Activated CD8-positive, alpha-beta T cell treated with anti-CD3 and anti-CD28 coated beads for 36 hours (primary cell): Measurements from ENCODE around the gene SPRYD3. TPM values are rescaled to one million over a fixed set of nuclear protein-coding genes. Genes with fewer than 3 reads are reported as not detected.

Experiments
- ATAC-seq: fragments of 200-7000 bp; cut with Tn5 transposase; one replicate; pipeline ENCODE4 v1.10.0; 2021; ENCODE audit warnings: mild to moderate bottlenecking, moderate library complexity
- CTCF ChIA-PET: fragments of 350-600 bp; sonication (Branson Sonifier 250); formaldehyde crosslinking; loops from one replicate; lab custom pipeline; 2021; ENCODE audit warnings: antibody characterized with exemption; lab: Charles Lee
- POLR2A ChIA-PET: fragments of 350-600 bp; sonication (Branson Sonifier 250); formaldehyde crosslinking; loops from one replicate; lab custom pipeline; 2021; ENCODE audit warnings: antibody characterized with exemption; lab: Charles Lee
- DNase-seq: peaks from one replicate; pipeline ENCODE4 v3.0.0-alpha.2; 2020
- H3K27ac Mint-ChIP-seq: one replicate; pipeline ENCODE4 v1.8.0; 2021; ENCODE audit warnings: mild to moderate bottlenecking, mixed read lengths
- H3K27me3 Mint-ChIP-seq: one replicate; pipeline ENCODE4 v1.8.0; 2021; ENCODE audit warnings: mixed read lengths
- H3K36me3 Mint-ChIP-seq: one replicate; pipeline ENCODE4 v1.8.0; 2021; ENCODE audit warnings: low read depth, mixed read lengths
- H3K4me1 Mint-ChIP-seq: one replicate; pipeline ENCODE4 v1.8.0; 2021; ENCODE audit warnings: low read depth, mixed read lengths
- H3K4me3 Mint-ChIP-seq: one replicate; pipeline ENCODE4 v1.8.0; 2021; ENCODE audit warnings: mild to moderate bottlenecking, moderate library complexity, mixed read lengths
- H3K9me3 Mint-ChIP-seq: one replicate; pipeline ENCODE4 v1.8.0; 2021; ENCODE audit warnings: mixed read lengths
- intact Hi-C: fragments of 100-400 bp; cut with micrococcal nuclease; formaldehyde crosslinking; loops from one replicate; pipeline ENCODE4 v1.10.0; 2022
- total RNA-seq, 2 experiments: library from RNA; stranded (reverse); gene quantifications; one replicate each; pipeline ENCODE4 v1.2.3, GENCODE V29; 2021
- TF ChIP-seq, protein P1 (sequence below): fragments of 200-600 bp; IDR thresholded peaks from one replicate; pipeline ENCODE4 v1.8.0; 2022; ENCODE audit warnings: antibody characterized with exemption, mild to moderate bottlenecking

SPRYD3 gene
- total RNA-seq, 2 experiments from 2014 or later, result 24.8 to 25.0 TPM

DNA sequence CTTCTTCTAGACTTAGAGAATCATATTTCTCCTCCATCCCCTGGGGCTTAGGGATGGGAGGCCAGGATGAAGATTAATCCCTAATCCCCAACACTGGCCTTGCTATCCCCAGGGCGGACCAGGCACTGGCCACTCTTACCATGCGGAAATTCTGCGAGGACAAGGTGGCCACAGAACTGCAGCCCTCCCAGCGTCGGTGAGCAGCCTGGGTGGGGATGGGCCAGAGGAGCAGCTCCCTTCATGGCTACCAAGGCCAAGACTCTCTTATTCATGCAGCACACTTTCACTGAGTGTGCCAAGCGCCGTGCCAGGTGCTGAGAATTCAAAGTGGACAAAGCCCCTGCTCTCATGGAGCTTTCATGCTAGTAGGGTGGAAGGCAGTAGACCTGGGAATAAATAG is 22.3 kb downstream of the SPRYD3 start:
- intact Hi-C loops, result no loop called here
- no peaks in the 10 kb centered on the region for H3K9me3 Mint-ChIP-seq
- no peak overlapping the region for H3K4me3 Mint-ChIP-seq
- DNase-seq (no peak), ATAC-seq (no peak)
- no peaks in the 10 kb centered on the region for H3K27me3 Mint-ChIP-seq
- TF ChIP-seq, protein P1, sequence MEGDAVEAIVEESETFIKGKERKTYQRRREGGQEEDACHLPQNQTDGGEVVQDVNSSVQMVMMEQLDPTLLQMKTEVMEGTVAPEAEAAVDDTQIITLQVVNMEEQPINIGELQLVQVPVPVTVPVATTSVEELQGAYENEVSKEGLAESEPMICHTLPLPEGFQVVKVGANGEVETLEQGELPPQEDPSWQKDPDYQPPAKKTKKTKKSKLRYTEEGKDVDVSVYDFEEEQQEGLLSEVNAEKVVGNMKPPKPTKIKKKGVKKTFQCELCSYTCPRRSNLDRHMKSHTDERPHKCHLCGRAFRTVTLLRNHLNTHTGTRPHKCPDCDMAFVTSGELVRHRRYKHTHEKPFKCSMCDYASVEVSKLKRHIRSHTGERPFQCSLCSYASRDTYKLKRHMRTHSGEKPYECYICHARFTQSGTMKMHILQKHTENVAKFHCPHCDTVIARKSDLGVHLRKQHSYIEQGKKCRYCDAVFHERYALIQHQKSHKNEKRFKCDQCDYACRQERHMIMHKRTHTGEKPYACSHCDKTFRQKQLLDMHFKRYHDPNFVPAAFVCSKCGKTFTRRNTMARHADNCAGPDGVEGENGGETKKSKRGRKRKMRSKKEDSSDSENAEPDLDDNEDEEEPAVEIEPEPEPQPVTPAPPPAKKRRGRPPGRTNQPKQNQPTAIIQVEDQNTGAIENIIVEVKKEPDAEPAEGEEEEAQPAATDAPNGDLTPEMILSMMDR, result no peak
- H3K36me3 Mint-ChIP-seq, result no peaks in the 10 kb centered on the region
- POLR2A ChIA-PET, result interaction anchor here (0.6 to 2.8 kb wide), 4 partner anchors 14 to 42 kb away, joined by 3 to 9 read pairs (median 4); partner anchors contain the start of gene SPRYD3
- H3K4me1 Mint-ChIP-seq, result peaks cover 6% of the 10 kb centered on the region
- no peak overlapping the region for H3K27ac Mint-ChIP-seq
- CTCF ChIA-PET, result interaction anchor here (1.3 to 7.5 kb wide), 3 partner anchors 9 to 42 kb away, joined by 4 to 93 read pairs (median 8); no protein-coding TSS in a partner anchor

DNA sequence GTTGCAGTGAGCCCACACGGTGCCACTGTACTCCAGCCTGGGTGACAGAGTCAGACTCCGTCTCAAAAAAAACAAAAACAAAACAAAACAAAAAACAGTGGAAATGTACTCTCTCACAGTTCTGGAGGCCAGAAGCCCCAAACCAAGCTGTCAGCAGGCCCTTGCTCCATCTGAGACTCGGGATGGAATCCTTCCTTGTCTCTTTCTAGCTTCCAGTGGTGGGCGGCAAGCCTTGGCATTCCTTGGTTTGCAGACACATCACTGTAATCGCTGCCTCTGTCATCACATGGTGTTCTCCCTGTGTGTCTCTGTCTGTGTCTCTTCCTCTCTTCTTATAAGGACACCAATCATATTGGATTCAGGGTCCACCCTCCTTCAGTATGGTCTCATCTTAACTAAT is 22.9 kb downstream of the SPRYD3 start:
- H3K4me3 Mint-ChIP-seq, result no peak overlapping the region
- no peak for ATAC-seq
- H3K4me1 Mint-ChIP-seq, result peaks cover 6% of the 10 kb centered on the region
- H3K27ac Mint-ChIP-seq, result no peak overlapping the region
- no peak for DNase-seq
- TF ChIP-seq, protein P1, result no peak
- intact Hi-C loops, result no loop called here
- H3K27me3 Mint-ChIP-seq, result no peaks in the 10 kb centered on the region
- no peaks in the 10 kb centered on the region for H3K9me3 Mint-ChIP-seq
- H3K36me3 Mint-ChIP-seq, result no peaks in the 10 kb centered on the region
- ChIA-PET CTCF (interaction anchor here (1.1 to 7.5 kb wide), 4 partner anchors 9 to 172 kb away, joined by 4 to 93 read pairs (median 13); partner anchors contain the start of gene IGFBP6), POLR2A (interaction anchor here (0.6 to 2.8 kb wide), 5 partner anchors 15 to 42 kb away, joined by 3 to 9 read pairs (median 4); partner anchors contain the start of gene SPRYD3)

DNA sequence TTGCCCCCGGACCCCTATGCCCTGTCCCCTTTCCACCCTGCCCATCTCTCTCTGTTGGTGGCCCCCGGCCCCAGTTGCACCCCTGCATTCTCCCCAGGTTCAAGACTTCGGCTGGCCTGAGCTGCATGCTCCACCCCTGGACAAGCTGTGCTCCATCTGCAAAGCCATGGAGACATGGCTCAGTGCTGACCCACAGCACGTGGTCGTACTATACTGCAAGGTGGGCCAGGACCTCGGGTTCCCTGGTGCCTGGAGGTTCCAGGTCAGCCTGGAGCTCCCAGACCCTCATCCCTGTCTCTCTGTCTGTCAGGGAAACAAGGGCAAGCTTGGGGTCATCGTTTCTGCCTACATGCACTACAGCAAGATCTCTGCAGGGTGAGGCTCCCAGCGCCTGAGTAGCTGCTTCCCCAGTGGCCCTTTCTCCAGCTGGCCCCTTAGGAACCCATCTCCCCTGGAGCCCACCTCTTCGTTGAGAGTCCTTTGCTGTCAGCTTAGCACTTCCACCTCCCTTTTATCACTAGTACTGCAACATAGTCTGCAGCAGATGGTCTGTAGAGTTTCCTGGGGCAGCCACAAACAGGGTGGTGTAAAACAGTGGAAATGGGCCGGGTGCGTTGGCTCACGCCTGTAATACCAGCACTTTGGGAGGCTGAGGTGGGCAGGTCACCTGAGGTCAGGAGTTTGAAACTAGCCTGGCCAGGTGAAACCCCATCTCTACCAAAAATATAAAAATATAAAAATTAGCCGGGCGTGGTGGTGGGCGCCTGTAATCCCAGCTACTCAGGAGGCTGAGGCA is 23.5 kb downstream of the SPRYD3 start:
- Mint-ChIP-seq H3K36me3 (no peaks in the 10 kb centered on the region), H3K27me3 (no peaks in the 10 kb centered on the region), H3K4me1 (peaks cover 6% of the 10 kb centered on the region), H3K9me3 (no peaks in the 10 kb centered on the region), H3K4me3 (no peak overlapping the region), H3K27ac (no peak overlapping the region)
- ChIA-PET POLR2A (interaction anchor here (0.9 to 2.8 kb wide), 7 partner anchors 8 to 43 kb away, joined by 3 to 15 read pairs (median 4); partner anchors contain the start of gene SPRYD3), CTCF (interaction anchor here (1.1 to 7.5 kb wide), 6 partner anchors 10 to 171 kb away, joined by 4 to 93 read pairs (median 6); partner anchors contain the start of gene IGFBP6)
- TF ChIP-seq, protein P1, result no peak
- no peak for DNase-seq
- intact Hi-C loops, result no loop called here
- ATAC-seq, result no peak

DNA sequence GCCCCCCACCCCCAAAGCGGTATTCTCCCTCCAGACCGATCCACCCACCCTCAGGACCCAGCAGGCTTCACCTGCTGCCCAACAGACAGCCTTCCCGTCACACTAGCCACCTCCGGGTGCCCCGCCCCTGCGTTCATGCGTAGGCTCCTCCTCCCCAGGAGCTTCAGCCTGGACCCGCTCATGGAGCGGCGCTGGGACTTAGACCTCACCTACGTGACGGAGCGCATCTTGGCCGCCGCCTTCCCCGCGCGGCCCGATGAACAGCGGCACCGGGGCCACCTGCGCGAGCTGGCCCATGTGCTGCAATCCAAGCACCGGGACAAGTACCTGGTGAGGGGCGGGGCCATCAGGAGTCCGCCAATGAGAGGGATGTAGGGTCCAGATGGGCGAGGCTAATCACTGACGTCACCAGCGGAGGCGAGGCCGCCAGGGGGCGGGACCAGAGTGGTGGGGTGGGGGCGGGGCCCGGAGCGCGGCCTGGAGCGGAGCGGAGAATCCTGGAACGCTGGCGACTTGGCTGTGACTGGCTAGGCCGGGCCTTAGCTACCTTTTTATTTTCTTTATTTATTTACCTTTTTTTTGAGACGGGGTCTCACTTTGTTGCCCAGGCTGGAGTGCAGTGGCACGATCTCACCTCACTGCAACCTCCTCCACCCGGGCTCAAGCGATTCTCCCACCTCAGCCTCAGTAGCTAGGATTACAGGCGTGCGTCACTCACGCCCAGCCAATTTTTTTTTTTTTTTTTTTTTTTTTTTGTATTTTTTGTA is 24.9 kb downstream of the SPRYD3 start:
- H3K9me3 Mint-ChIP-seq, result no peaks in the 10 kb centered on the region
- POLR2A ChIA-PET, result interaction anchor here (0.8 to 2.8 kb wide), 10 partner anchors 10 to 105 kb away, joined by 3 to 15 read pairs (median 3); partner anchors contain the start of gene SPRYD3
- H3K36me3 Mint-ChIP-seq, result no peaks in the 10 kb centered on the region
- CTCF ChIA-PET, result interaction anchor here (0.6 to 7.5 kb wide), 19 partner anchors 8 to 325 kb away, joined by 3 to 93 read pairs (median 5); partner anchors contain the start of genes AAAS, EIF4B, IGFBP6 and SOAT2
- peak; percentile 96 for ATAC-seq
- peak; percentile 97 for DNase-seq
- H3K4me3 Mint-ChIP-seq, result peak overlapping the region; percentile 91
- H3K27me3 Mint-ChIP-seq, result no peaks in the 10 kb centered on the region
- TF ChIP-seq, protein P1, result no peak
- peaks cover 10% of the 10 kb centered on the region for H3K4me1 Mint-ChIP-seq
- H3K27ac Mint-ChIP-seq, result peak overlapping the region; percentile 90
- intact Hi-C loops, result no loop called here
